ENCODE data around the gene TRABD2A. TPM values are rescaled to one million over a fixed set of nuclear protein-coding genes. Genes with fewer than 3 reads are reported as not detected.

The TRABD2A gene
- total and polyA plus RNA-seq, 2 of the 13 experiments (the other 11 are each of a cell fraction or from before 2014, with no cell fraction given), result 0.15 TPM; not detected in 1

DNA sequence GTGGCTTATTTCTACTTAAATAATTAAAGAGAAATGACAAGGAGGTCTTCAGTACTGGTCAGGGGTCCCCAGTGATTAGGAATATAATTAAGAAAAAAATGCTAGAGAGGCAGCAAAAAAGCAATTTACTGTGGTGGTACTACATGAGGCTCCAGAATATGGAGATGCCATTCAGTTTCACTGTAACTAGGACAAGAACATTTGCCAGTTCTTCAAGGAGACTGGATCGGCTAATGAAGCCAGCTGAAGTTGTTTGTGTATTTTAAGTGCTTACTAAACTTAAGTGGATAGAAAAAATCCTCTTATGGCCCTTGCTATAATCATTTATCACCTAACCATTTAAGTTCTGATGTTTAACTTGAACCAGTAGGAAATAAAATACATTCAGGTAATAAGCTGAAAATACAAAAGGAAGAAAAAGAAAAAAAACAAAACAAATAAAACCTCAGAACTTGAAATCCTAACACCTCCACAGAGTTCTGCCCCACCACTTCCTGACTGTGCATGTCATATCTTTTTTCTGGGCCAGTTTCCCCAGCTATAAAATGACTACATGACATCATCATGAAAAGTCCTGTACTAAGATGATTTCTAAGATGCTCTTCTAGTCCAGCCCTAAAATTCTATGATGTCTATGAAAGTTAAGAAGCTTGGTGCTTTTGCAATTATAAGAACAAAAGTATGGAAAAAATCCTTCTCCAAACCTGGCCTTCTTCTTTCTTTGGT, 98.0 kb downstream of the TRABD2A start:
- Histone ChIP-seq H3K4me1 (ENCODE audit: insufficient read depth, low read length) (no peaks in the 10 kb centered on the region), H4K20me1 (ENCODE audit: insufficient read depth, low read length) (no peaks in the 10 kb centered on the region), H3K9me3 (ENCODE audit: low read length) (no peaks in the 10 kb centered on the region), H3K4me2 (ENCODE audit: low read depth, low read length) (no peak overlapping the region), H3K4me3 (replicated peaks in 1 of 3; ENCODE audit: insufficient read depth in 1 of 3, low read depth in 2 of 3, low read length in 3 of 3) (no peak overlapping the region), H3K79me2 (ENCODE audit: insufficient read depth, low read length) (no peaks in the 10 kb centered on the region), H2AFZ (ENCODE audit: low read length) (no peak overlapping the region), H3K27me3 (ENCODE audit: control insufficient read depth in 1 of 2, insufficient read depth in 2 of 2, low read length in 2 of 2) (no peaks in the 10 kb centered on the region; a peak in 1 of 5 replicates), H3K36me3 (replicated peaks in 1 of 2; ENCODE audit: control insufficient read depth in 1 of 2, insufficient read depth in 2 of 2, low read length in 2 of 2) (no peaks in the 10 kb centered on the region), H3K9ac (ENCODE audit: insufficient read depth, low read depth, low read length) (no peak overlapping the region), H3K27ac (ENCODE audit: extremely low read length, insufficient read depth, low read length) (no peak overlapping the region)
- in situ Hi-C loops (cut with HindIII; ENCODE audit: extremely low pct_ligation_motif_present, low pct_unique_long_range_greater_than_20kb), result no loop called here
- no peak for DNase-seq (ENCODE audit: low spot score)
- CTCF ChIA-PET (ENCODE audit: low intra/inter-chr PET ratio, low total read pairs), result no interaction called here
- WGBS (ENCODE audit: low lambda C conversion rate), result 12% methylated on average over 1 of the region's 1 CpG
- FAIRE-seq, result no peak
- TF ChIP-seq ATF7 (IDR thresholded peaks at IDR 0.05) (peak; percentile 86), ATF7 (CRISPR knock-in tag; IDR thresholded peaks at IDR 0.05) (no peak), RBAK (CRISPR knock-in tag; IDR thresholded peaks at IDR 0.05) (no peak), NBN (conservative IDR thresholded peaks at IDR 0.05) (no peak), FIP1L1 (IDR thresholded peaks at IDR 0.05; ENCODE audit: borderline replicate concordance, insufficient read depth, low read depth, low read length) (no peak), PAWR (CRISPR knock-in tag; IDR thresholded peaks at IDR 0.05; ENCODE audit: borderline replicate concordance) (no peak)
- no TSS peak for BruUV-seq (replicated peaks)
- POLR2A ChIA-PET, result no interaction called here
- ATAC-seq, result no peak
- intact Hi-C loops (cut with micrococcal nuclease; ENCODE audit: unreplicated experiment), result no loop called here

GRCh38 chr2:84781942-84782716, 98.8 kb downstream of the TRABD2A start:
- H3K27me3 ChIP-seq (ENCODE audit: control insufficient read depth in 1 of 2, insufficient read depth in 2 of 2, low read length in 2 of 2), result no peaks in the 10 kb centered on the region; a peak in 1 of 5 replicates
- FAIRE-seq (no peak), DNase-seq (ENCODE audit: low spot score) (no peak), ATAC-seq (no peak)
- under 1% methylated on average over 3 of the region's 3 CpGs for WGBS (ENCODE audit: low lambda C conversion rate)
- intact Hi-C loops (cut with micrococcal nuclease; ENCODE audit: unreplicated experiment) (no loop called here), in situ Hi-C loops (cut with HindIII; ENCODE audit: extremely low pct_ligation_motif_present, low pct_unique_long_range_greater_than_20kb) (no loop called here)
- POLR2A ChIA-PET, result no interaction called here
- H2AFZ ChIP-seq (ENCODE audit: low read length), result no peak overlapping the region
- H4K20me1 ChIP-seq (ENCODE audit: insufficient read depth, low read length), result no peaks in the 10 kb centered on the region
- H3K9ac ChIP-seq (ENCODE audit: insufficient read depth, low read depth, low read length), result no peak overlapping the region
- no peaks in the 10 kb centered on the region for H3K9me3 ChIP-seq (ENCODE audit: low read length)
- H3K4me2 ChIP-seq (ENCODE audit: low read depth, low read length), result no peak overlapping the region
- H3K36me3 ChIP-seq (replicated peaks in 1 of 2; ENCODE audit: control insufficient read depth in 1 of 2, insufficient read depth in 2 of 2, low read length in 2 of 2), result no peaks in the 10 kb centered on the region
- H3K79me2 ChIP-seq (ENCODE audit: insufficient read depth, low read length), result no peaks in the 10 kb centered on the region
- CTCF ChIA-PET (ENCODE audit: low intra/inter-chr PET ratio, low total read pairs), result no interaction called here
- H3K4me1 ChIP-seq (ENCODE audit: insufficient read depth, low read length), result no peaks in the 10 kb centered on the region
- no peak overlapping the region for H3K4me3 ChIP-seq (replicated peaks in 1 of 3; ENCODE audit: insufficient read depth in 1 of 3, low read depth in 2 of 3, low read length in 3 of 3)
- TF ChIP-seq CEBPB (IDR thresholded peaks at IDR 0.05; ENCODE audit: borderline replicate concordance, low read depth, low read length) (no peak), ZNF776 (CRISPR knock-in tag; IDR thresholded peaks at IDR 0.05) (no peak), HOXA3 (CRISPR knock-in tag; IDR thresholded peaks at IDR 0.05) (no peak), ATM (IDR thresholded peaks at IDR 0.05; ENCODE audit: borderline replicate concordance) (no peak), ZNF256 (CRISPR knock-in tag; conservative IDR thresholded peaks at IDR 0.05) (no peak), ZFX (CRISPR knock-in tag; IDR thresholded peaks at IDR 0.05; ENCODE audit: low read depth) (no peak)
- BruUV-seq (replicated peaks), result no TSS peak
- H3K27ac ChIP-seq (ENCODE audit: extremely low read length, insufficient read depth, low read length), result no peak overlapping the region
